Measurements from ENCODE around the gene HLA-DRB5.
"Not testable (repeated sequence)": the region's sequence is repeated elsewhere in the genome, so short reads cannot be mapped to it uniquely, and the experiment has no call there.

The HLA-DRB5 gene

GRCh38 chr6:32529697-32530430 lies at the start of gene HLA-DRB5:
TSS of gene HLA-DRB5 (minus strand) at chr6:32530287. CDS start at chr6:32530224, 63 bp downstream.
- no peak for DNase-seq

GRCh38 chr6:32578962-32579361 lies 48.9 kb upstream of the HLA-DRB5 start:
- no peak for DNase-seq

DNA sequence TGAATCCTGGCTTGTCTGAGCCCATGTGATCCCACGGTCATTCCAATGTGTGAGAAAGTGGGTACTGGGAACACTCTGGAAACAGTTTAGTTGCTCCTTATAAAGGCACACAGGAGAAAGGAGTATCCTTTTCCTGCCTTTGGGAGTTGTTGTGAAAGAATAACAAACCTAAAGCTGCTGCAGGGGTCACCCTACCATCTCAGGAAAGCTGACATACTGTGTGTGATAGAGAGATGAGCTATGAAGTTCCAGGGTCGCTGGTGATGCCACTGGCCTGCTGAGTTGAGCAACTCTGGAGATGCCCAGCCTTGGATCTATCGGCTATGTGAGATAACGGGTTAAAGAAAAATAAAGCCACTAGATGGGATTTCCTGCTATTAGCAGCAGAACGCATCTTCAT lies 47.4 kb upstream of the HLA-DRB5 start:
- not testable (repeated sequence) for DNase-seq

- no peak for DNase-seq
Measured at GRCh38 chr6:32576250-32576649, 46.2 kb upstream of the HLA-DRB5 start.

GRCh38 chr6:32570363-32570905 lies 40.3 kb upstream of the HLA-DRB5 start:
- no peak for DNase-seq

- no peak for DNase-seq
Measured at GRCh38 chr6:32568561-32568960, 38.5 kb upstream of the HLA-DRB5 start.

DNA sequence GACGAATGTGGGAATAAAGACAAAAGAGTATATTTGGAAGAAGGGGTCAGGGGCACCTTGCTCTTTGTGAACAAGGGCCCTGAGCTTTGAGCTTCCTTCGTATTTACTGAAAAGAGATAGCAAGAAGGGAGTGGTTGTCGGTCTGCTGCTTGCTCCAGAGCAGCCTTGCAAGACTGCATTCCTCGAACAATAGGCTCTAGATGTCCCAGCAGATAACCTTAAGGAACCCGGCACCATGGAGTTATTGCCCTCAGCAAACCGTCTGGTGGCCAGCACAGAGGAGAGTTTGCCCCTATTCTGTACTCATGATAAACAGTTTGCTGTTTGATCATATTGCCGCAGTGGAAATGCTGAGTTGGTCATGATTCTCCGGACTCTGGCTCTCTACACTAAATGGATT lies 36.9 kb upstream of the HLA-DRB5 start:
- no peak for DNase-seq

GRCh38 chr6:32565511-32565910 lies 35.4 kb upstream of the HLA-DRB5 start:
- no peak for DNase-seq

DNA sequence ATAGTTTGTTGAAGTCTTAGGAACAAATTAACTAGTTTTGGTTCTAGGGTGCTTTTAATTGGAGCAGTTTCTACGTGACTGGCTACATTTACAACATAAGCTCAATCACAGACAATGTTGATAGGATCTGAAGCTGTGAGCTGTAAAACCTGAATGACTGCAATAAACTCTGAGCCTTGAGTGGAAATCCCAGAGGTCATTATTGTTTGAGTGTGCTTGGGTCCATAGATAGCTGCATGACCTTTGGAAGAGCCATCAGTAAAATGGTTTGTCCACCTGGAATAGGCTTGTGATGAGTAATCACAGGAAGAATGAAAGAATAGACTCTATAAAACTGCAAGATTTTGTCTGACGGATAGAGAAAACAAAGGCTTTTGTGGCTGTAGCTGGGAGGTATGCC lies 32.9 kb upstream of the HLA-DRB5 start:
- no peak for DNase-seq

DNA sequence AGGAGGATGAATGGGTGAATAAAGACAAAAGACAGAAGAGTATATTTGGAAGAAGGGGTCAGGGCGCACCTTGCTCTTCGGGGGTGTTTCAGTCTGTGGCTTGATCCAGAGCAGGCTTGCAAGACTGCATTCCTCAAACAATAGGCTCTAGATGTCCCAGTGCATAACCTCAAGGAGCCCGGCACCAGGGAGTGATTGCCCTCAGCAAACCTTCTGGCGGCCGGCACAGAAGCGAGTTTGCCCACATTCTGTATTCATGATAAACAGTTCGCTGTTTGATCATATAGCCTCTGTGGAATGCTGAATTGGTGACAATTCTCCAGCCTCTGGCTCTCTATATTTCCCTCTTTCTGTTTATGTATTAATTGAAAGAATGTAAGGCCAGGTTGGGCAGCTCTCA lies 29.7 kb upstream of the HLA-DRB5 start:
- DNase-seq, result no peak

- DNase-seq, result no peak
Measured at GRCh38 chr6:32558426-32559057, 28.5 kb upstream of the HLA-DRB5 start.

- no peak for DNase-seq
Measured at GRCh38 chr6:32554116-32554965, 24.3 kb upstream of the HLA-DRB5 start.

GRCh38 chr6:32553037-32553742 lies 23.1 kb upstream of the HLA-DRB5 start:
- no peak for DNase-seq

GRCh38 chr6:32551410-32551809 lies 21.3 kb upstream of the HLA-DRB5 start:
- DNase-seq, result peak; percentile 62

- no peak for DNase-seq
Measured at GRCh38 chr6:32539839-32540238, 9.8 kb upstream of the HLA-DRB5 start.

DNA sequence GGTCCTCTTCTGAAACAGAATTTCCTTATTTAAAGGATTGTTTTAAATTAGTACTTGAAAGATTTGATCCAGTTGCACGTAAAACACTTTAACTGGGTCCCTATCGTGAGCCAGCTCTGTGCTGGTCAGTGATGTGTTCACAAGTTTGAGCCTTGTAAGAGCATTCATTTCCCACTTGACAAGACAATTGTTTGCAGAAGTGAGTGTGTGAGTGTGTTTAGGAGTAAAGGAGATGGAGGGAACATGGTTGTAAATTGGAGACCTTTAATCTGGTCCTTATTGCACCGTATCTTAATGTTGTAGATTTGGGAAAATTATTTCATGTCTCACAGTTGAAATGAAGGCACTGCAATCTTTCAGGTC lies 325 bp upstream of the HLA-DRB5 start:
- not testable (repeated sequence) for DNase-seq

GRCh38 chr6:32522302-32523047 lies 7.6 kb downstream of the HLA-DRB5 start:
- DNase-seq, result no peak

- no peak for DNase-seq
Measured at GRCh38 chr6:32519910-32520258, 10.2 kb downstream of the HLA-DRB5 start.

GRCh38 chr6:32519118-32519909 lies 10.8 kb downstream of the HLA-DRB5 start:
- DNase-seq, result no peak

- no peak for DNase-seq
Measured at GRCh38 chr6:32517654-32518445, 12.2 kb downstream of the HLA-DRB5 start.
